Measurements from ENCODE around the gene CFTR.

- TF ChIP-seq, protein P1, sequence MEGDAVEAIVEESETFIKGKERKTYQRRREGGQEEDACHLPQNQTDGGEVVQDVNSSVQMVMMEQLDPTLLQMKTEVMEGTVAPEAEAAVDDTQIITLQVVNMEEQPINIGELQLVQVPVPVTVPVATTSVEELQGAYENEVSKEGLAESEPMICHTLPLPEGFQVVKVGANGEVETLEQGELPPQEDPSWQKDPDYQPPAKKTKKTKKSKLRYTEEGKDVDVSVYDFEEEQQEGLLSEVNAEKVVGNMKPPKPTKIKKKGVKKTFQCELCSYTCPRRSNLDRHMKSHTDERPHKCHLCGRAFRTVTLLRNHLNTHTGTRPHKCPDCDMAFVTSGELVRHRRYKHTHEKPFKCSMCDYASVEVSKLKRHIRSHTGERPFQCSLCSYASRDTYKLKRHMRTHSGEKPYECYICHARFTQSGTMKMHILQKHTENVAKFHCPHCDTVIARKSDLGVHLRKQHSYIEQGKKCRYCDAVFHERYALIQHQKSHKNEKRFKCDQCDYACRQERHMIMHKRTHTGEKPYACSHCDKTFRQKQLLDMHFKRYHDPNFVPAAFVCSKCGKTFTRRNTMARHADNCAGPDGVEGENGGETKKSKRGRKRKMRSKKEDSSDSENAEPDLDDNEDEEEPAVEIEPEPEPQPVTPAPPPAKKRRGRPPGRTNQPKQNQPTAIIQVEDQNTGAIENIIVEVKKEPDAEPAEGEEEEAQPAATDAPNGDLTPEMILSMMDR (IDR thresholded peaks at IDR 0.05): no peak
- TF ChIP-seq POLR2AphosphoS5 (IDR thresholded peaks at IDR 0.05): no peak
Observed at GRCh38 chr7:117610396-117610795, 130.6 kb downstream of the CFTR start.

Data from transverse colon (tissue), 4 donors.